K562 (cell line): ENCODE data around the gene LATS1. TPM values are rescaled to one million over a fixed set of nuclear protein-coding genes. Genes with fewer than 3 reads are reported as not detected.

Experiments
- ATAC-seq: fragments of 200-7000 bp; cut with Tn5 transposase; 3 replicates; pipeline ENCODE4 v1.9.1; 2020; ENCODE audit warnings: moderate library complexity
- BruUV-seq: library from RNA; stranded (reverse); fragments of 400-500 nt; replicated peaks from 2 replicates; lab custom pipeline; 2021; lab: Mats Ljungman, UMichigan
- CTCF ChIA-PET: fragments of 300-600 bp; formaldehyde crosslinking; extraction: SDS; loops from one replicate; lab custom pipeline; 2021; ENCODE audit warnings: low intra/inter-chr PET ratio; lab: Yijun Ruan, JAX
- POLR2A ChIA-PET: fragments of 300-600, 350-650 bp; sonication (Branson Sonifier 250); formaldehyde crosslinking; extraction: SDS; loops from one replicate; lab custom pipeline; 2021; ENCODE audit warnings: antibody characterized with exemption, inconsistent platforms; lab: Yijun Ruan, JAX
- DNase-seq, 4 experiments: peaks; one replicate each; pipeline versions ENCODE4 v3.0.0 to v3.0.0-alpha.2; 2011 to 2018; ENCODE audit warnings: low spot score in 3 of 4, mixed read lengths in 3 of 4; ENCODE audit errors: extremely low read depth in 1 of 4
- FAIRE-seq: peaks from 2 replicates; lab custom pipeline; 2011; peaks lifted over from hg19 to GRCh38; lab: Jason Lieb, UNC
- H2AFZ ChIP-seq: 2 replicates; pipeline ENCODE4 v1.6.0; 2011; ENCODE audit warnings: low read depth, low read length, control low read depth, inconsistent platforms
- H3K27ac ChIP-seq: fragments of 200-600 bp; 3 replicates; pipeline ENCODE4 v1.8.0; 2011; ENCODE audit warnings: low read depth, mild to moderate bottlenecking, control low read depth, inconsistent platforms, low read length, moderate library complexity, mixed read lengths; ENCODE audit errors: extremely low read depth
- H3K27me3 ChIP-seq, 2 experiments: fragments of 300-600 bp in 1 of 2; 2 replicates in 1 of 2; 3 replicates in 1 of 2; pipeline versions ENCODE4 v1.6.0 to v1.8.0; 2011; ENCODE audit warnings: inconsistent platforms in 2 of 2, low read length in 2 of 2, mild to moderate bottlenecking in 1 of 2, mixed read lengths in 1 of 2, moderate library complexity in 1 of 2; ENCODE audit not compliant: control insufficient read depth in 2 of 2, insufficient read depth in 2 of 2
- H3K36me3 ChIP-seq: fragments of 300-600 bp; 3 replicates; pipeline ENCODE4 v1.8.0; 2011; ENCODE audit warnings: mild to moderate bottlenecking, low read length, inconsistent platforms; ENCODE audit not compliant: control insufficient read depth, insufficient read depth
- H3K4me1 ChIP-seq, 2 experiments: fragments of 200-600 bp in 1 of 2; replicated peaks in 1 of 2; 2 replicates in 1 of 2; 3 replicates in 1 of 2; pipeline versions ENCODE4 v1.5.1 to v1.8.0; 2011; ENCODE audit warnings: inconsistent platforms in 2 of 2, low read length in 2 of 2, mild to moderate bottlenecking in 1 of 2, mixed read lengths in 1 of 2, moderate library complexity in 1 of 2; ENCODE audit not compliant: control insufficient read depth in 2 of 2, insufficient read depth in 2 of 2
- H3K4me2 ChIP-seq: 2 replicates; pipeline ENCODE4 v1.6.1; 2011; ENCODE audit warnings: low read length, control low read depth, inconsistent platforms, mixed read lengths; ENCODE audit not compliant: insufficient read depth
- H3K4me3 ChIP-seq: fragments of 200-600 bp; sonication (generic), shearing (Covaris generic); 2 replicates; pipeline ENCODE4 v1.5.1; 2016; ENCODE audit warnings: control low read depth, inconsistent platforms
- H3K79me2 ChIP-seq: fragments of 200-600 bp; 3 replicates; pipeline ENCODE4 v1.8.0; 2011; ENCODE audit warnings: low read length, inconsistent platforms; ENCODE audit not compliant: control insufficient read depth, insufficient read depth
- H3K9ac ChIP-seq, 2 experiments: 2 replicates each; pipeline versions ENCODE4 v1.6.0 to v1.6.1; 2011; ENCODE audit warnings: low read depth in 2 of 2, low read length in 2 of 2, control low read depth in 1 of 2, inconsistent platforms in 1 of 2, mild to moderate bottlenecking in 1 of 2, mixed read lengths in 1 of 2; ENCODE audit not compliant: insufficient read depth in 1 of 2
- H3K9me1 ChIP-seq: one replicate; pipeline ENCODE4 v1.6.0; 2011; ENCODE audit warnings: inconsistent platforms, mild to moderate bottlenecking, low read length, moderate library complexity; ENCODE audit not compliant: control insufficient read depth, insufficient read depth
- H3K9me3 ChIP-seq: replicated peaks from 2 replicates; pipeline ENCODE4 v1.5.1; 2011; ENCODE audit warnings: low read depth, low read length, inconsistent platforms; ENCODE audit not compliant: control insufficient read depth, insufficient read depth
- H4K20me1 ChIP-seq: replicated peaks from 2 replicates; pipeline ENCODE4 v1.6.1; 2011; ENCODE audit warnings: low read length, inconsistent platforms, mixed read lengths; ENCODE audit not compliant: control insufficient read depth, insufficient read depth
- AFF4 ChIP-seq: sonication (generic); formaldehyde crosslinking; IDR thresholded peaks from 2 replicates; pipeline ENCODE4 v1.8.0; 2023; ENCODE audit warnings: mild to moderate bottlenecking, missing genetic modification reagents
- C11orf30 ChIP-seq: fragments of 450-650 bp; IDR thresholded peaks from 2 replicates; pipeline ENCODE4 v1.6.1; 2016; ENCODE audit warnings: low read depth, mild to moderate bottlenecking
- DEAF1 ChIP-seq: fragments of 450-650 bp; formaldehyde crosslinking; IDR thresholded peaks from 2 replicates; pipeline ENCODE4 v1.4.0; 2020; ENCODE audit warnings: mild to moderate bottlenecking, moderate library complexity
- GTF2F1 ChIP-seq: IDR thresholded peaks from 2 replicates; pipeline ENCODE4 v1.6.1; 2011; ENCODE audit warnings: low read depth, low read length, improper control_type of control experiment
- HINFP ChIP-seq: fragments of 450-650 bp; conservative IDR thresholded peaks from 2 replicates; pipeline ENCODE4 v1.6.1; 2016; ENCODE audit warnings: missing genetic modification characterization, low read depth, mild to moderate bottlenecking, control low read depth, missing compliant biosample characterization
- ZBTB43 ChIP-seq: sonication (generic); formaldehyde crosslinking; IDR thresholded peaks from 2 replicates; pipeline ENCODE4 v1.8.0; 2023; ENCODE audit warnings: mild to moderate bottlenecking, missing genetic modification reagents
- ZNF124 ChIP-seq: sonication (generic); formaldehyde crosslinking; IDR thresholded peaks from 2 replicates; pipeline ENCODE4 v1.8.1; 2022; ENCODE audit warnings: missing genetic modification reagents
- ZNF445 ChIP-seq: fragments of 250-450 bp; sonication (Bioruptor Pico); IDR thresholded peaks from 2 replicates; pipeline ENCODE4 v1.4.0; 2020; ENCODE audit warnings: low read depth, mild to moderate bottlenecking, moderate library complexity
- in situ Hi-C: fragments of 300-500 bp; cut with MboI; formaldehyde crosslinking; loops from 4 replicates; pipeline ENCODE4 v1.15.0; 2018; ENCODE audit warnings: inconsistent platforms, mixed read lengths
- intact Hi-C: fragments of 100-400 bp; cut with micrococcal nuclease; formaldehyde crosslinking; loops from 2 replicates; pipeline ENCODE4 v1.14.2; 2022
- polyA plus RNA-seq, 8 experiments: library from polyadenylated mRNA; depleted of rRNA in 4 of 8; stranded (reverse) in 5 of 8; unstranded in 3 of 8; fragments of >200 nt; fragmentation: Nextera tagmentation in 2 of 8; fragmentation: Illumina TruSeq in 1 of 8; extraction: Ambion mirVana in 2 of 8; extraction: Trizol in 1 of 8; gene quantifications; 2 replicates each; pipeline versions ENCODE4 v1.2.1 to v1.2.3, GENCODE V29; 2011 to 2014; ENCODE audit warnings: inconsistent platforms in 1 of 8, missing spikeins in 1 of 8
- total RNA-seq, 7 experiments: library from RNA; depleted of rRNA in 6 of 7; stranded (reverse); fragments of >200 nt in 6 of 7; fragmentation: Illumina TruSeq in 2 of 7; extraction: Trizol in 2 of 7; gene quantifications; 2 replicates each; pipeline versions ENCODE4 v1.2.1 to v1.2.3, GENCODE V29; 2011 to 2021; ENCODE audit warnings: low replicate concordance in 1 of 7

The LATS1 gene
- total and polyA plus RNA-seq, 9 of the 15 experiments (the other 6 are each of a cell fraction or from before 2014, with no cell fraction given): 5.0 to 36.3 (median 18.4) TPM

GRCh38 chr6:149627672-149628071, 90.2 kb downstream of the LATS1 start:
- Histone ChIP-seq H3K4me3 (no peak overlapping the region), H3K79me2 (no peaks in the 10 kb centered on the region), H3K27ac (no peak overlapping the region), H3K27me3 (no peaks in the 10 kb centered on the region), H3K4me2 (no peak overlapping the region)
- no peak for TF ChIP-seq ZNF124 (CRISPR knock-in tag)
- TF ChIP-seq GTF2F1: no peak
- no peak for TF ChIP-seq ZBTB43
- no peak for TF ChIP-seq DEAF1 (CRISPR knock-in tag)
- no peak for TF ChIP-seq C11orf30
- no peak for TF ChIP-seq HINFP (tag)
- TF ChIP-seq ZNF445 (CRISPR knock-in tag): no peak
- TF ChIP-seq AFF4: no peak
- TF ChIP-seq, all 486 proteins: peak for 0
- no peaks in the 10 kb centered on the region for H3K4me1 ChIP-seq
- in situ Hi-C loops (no loop called here), intact Hi-C loops (no loop called here)
- BruUV-seq: no TSS peak
- no peak overlapping the region for H2AFZ ChIP-seq
- FAIRE-seq (no peak), ATAC-seq (no peak; the same call in 2 of the 3 replicates), DNase-seq (no peak)
- no peaks in the 10 kb centered on the region for H4K20me1 ChIP-seq
- no peak overlapping the region for H3K9ac ChIP-seq
- H3K9me1 ChIP-seq: no peaks in the 10 kb centered on the region
- no peaks in the 10 kb centered on the region for H3K9me3 ChIP-seq
- ChIA-PET CTCF (no interaction called here), POLR2A (interaction anchor here (0.6 to 1.6 kb wide), 3 partner anchors 13 to 95 kb away, joined by 3 to 6 read pairs (median 5); no protein-coding TSS in a partner anchor)
- H3K36me3 ChIP-seq: peaks cover 47% of the 10 kb centered on the region
